Trophoblast cell (in vitro differentiated cells and primary cell): ENCODE results near the gene TP73.

Experiments used
- DNase-seq, 2 donors: peaks; one replicate each; pipeline ENCODE4 v3.0.0-alpha.2; 2016
- H2AFZ ChIP-seq: 2 replicates; pipeline ENCODE4 v1.6.1; 2013; ENCODE audit warnings: low read length, moderate library complexity, mild to moderate bottlenecking; ENCODE audit not compliant: insufficient read depth, poor library complexity
- H2AK5ac ChIP-seq: 2 replicates; pipeline ENCODE4 v1.6.1; 2013; ENCODE audit warnings: mild to moderate bottlenecking, low read length
- H2BK120ac ChIP-seq: 2 replicates; pipeline ENCODE4 v1.6.1; 2013; ENCODE audit warnings: low read length, mild to moderate bottlenecking, moderate library complexity; ENCODE audit not compliant: insufficient read depth, poor library complexity
- H2BK12ac ChIP-seq: 2 replicates; pipeline ENCODE4 v1.6.1; 2013; ENCODE audit warnings: mild to moderate bottlenecking, low read length, moderate library complexity
- H2BK5ac ChIP-seq: 2 replicates; pipeline ENCODE4 v1.6.1; 2013; ENCODE audit warnings: low read length, low read depth, moderate library complexity, mild to moderate bottlenecking; ENCODE audit not compliant: poor library complexity
- H3K14ac ChIP-seq: 2 replicates; pipeline ENCODE4 v1.6.1; 2013; ENCODE audit warnings: mild to moderate bottlenecking, low read length
- H3K18ac ChIP-seq: 2 replicates; pipeline ENCODE4 v1.6.1; 2013; ENCODE audit warnings: mild to moderate bottlenecking, low read length
- H3K23ac ChIP-seq: 2 replicates; pipeline ENCODE4 v1.6.1; 2013; ENCODE audit warnings: low read length
- H3K27ac ChIP-seq: 2 replicates; pipeline ENCODE4 v1.5.1; 2013; ENCODE audit warnings: low read depth, mild to moderate bottlenecking, inconsistent platforms, low read length, moderate library complexity
- H3K27me3 ChIP-seq: 2 replicates; pipeline ENCODE4 v1.6.1; 2013; ENCODE audit warnings: inconsistent platforms, mild to moderate bottlenecking, low read length, moderate library complexity; ENCODE audit not compliant: insufficient read depth
- H3K36me3 ChIP-seq, 2 experiments: 1 replicate in 1 of 2; 2 replicates in 1 of 2; pipeline ENCODE4 v1.6.1; 2013; ENCODE audit warnings: low read length in 2 of 2, mild to moderate bottlenecking in 2 of 2, moderate library complexity in 1 of 2; ENCODE audit not compliant: insufficient read depth in 2 of 2, control insufficient read depth in 1 of 2
- H3K4ac ChIP-seq: 2 replicates; pipeline ENCODE4 v1.6.1; 2013; ENCODE audit warnings: low read depth, mild to moderate bottlenecking, low read length, moderate library complexity
- H3K4me1 ChIP-seq, 2 experiments: 1 replicate in 1 of 2; 2 replicates in 1 of 2; pipeline ENCODE4 v1.6.1; 2013; ENCODE audit warnings: low read length in 2 of 2, mild to moderate bottlenecking in 2 of 2, moderate library complexity in 1 of 2; ENCODE audit not compliant: insufficient read depth in 2 of 2, control insufficient read depth in 1 of 2
- H3K4me2 ChIP-seq: 2 replicates; pipeline ENCODE4 v1.6.1; 2013; ENCODE audit warnings: inconsistent platforms, mild to moderate bottlenecking, low read length, moderate library complexity
- H3K4me3 ChIP-seq: 2 replicates; pipeline ENCODE4 v1.5.1; 2013; ENCODE audit warnings: mild to moderate bottlenecking, low read depth, low read length, inconsistent platforms
- H3K79me1 ChIP-seq: one replicate; pipeline ENCODE4 v1.6.1; 2013; ENCODE audit warnings: low read length
- H3K79me2 ChIP-seq: 2 replicates; pipeline ENCODE4 v1.6.1; 2013; ENCODE audit warnings: low read length, mild to moderate bottlenecking; ENCODE audit not compliant: control insufficient read depth, insufficient read depth, poor library complexity
- H3K9ac ChIP-seq: 2 replicates; pipeline ENCODE4 v1.6.1; 2013; ENCODE audit warnings: mild to moderate bottlenecking, low read length
- H3K9me3 ChIP-seq: 2 replicates; pipeline ENCODE4 v1.6.1; 2013; ENCODE audit warnings: low read depth, mild to moderate bottlenecking, control low read depth, inconsistent platforms, low read length; ENCODE audit not compliant: insufficient read depth
- H4K12ac ChIP-seq: 2 replicates; pipeline ENCODE4 v1.6.1; 2013; ENCODE audit warnings: low read depth, mild to moderate bottlenecking, low read length, moderate library complexity
- H4K8ac ChIP-seq: 2 replicates; pipeline ENCODE4 v1.6.1; 2013; ENCODE audit warnings: low read depth, mild to moderate bottlenecking, low read length, moderate library complexity
- H4K91ac ChIP-seq: one replicate; pipeline ENCODE4 v1.6.1; 2013; ENCODE audit warnings: low read depth, mild to moderate bottlenecking, low read length, moderate library complexity
- WGBS: extraction: QIAGEN DNeasy Blood & Tissue Kit; methylation state at CpG from one replicate; pipeline ENCODE4 v1.1.7; 2013; ENCODE audit warnings: missing lambda C conversion rate; ENCODE audit not compliant: insufficient read length, insufficient coverage; ENCODE audit errors: extremely low coverage; 5-methylcytosine and 5-hydroxymethylcytosine counted together

Gene TP73

GRCh38 chr1:3740752-3741151, 88.4 kb downstream of the TP73 start:
- Histone ChIP-seq H3K9ac (no peak overlapping the region), H3K27ac (no peak overlapping the region), H3K18ac (no peak overlapping the region), H4K12ac (no peak overlapping the region), H3K4me3 (no peak overlapping the region), H3K27me3 (no peaks in the 10 kb centered on the region), H3K79me1 (no peaks in the 10 kb centered on the region), H2AFZ (no peak overlapping the region), H3K4ac (no peak overlapping the region), H3K4me1 (no peaks in the 10 kb centered on the region), H3K79me2 (no peaks in the 10 kb centered on the region), H4K8ac (no peak overlapping the region), H3K9me3 (peaks cover 4% of the 10 kb centered on the region), H4K91ac (no peak overlapping the region), H2BK120ac (no peak overlapping the region), H3K36me3 (peaks cover 43 to 49% of the 10 kb centered on the region in 2 experiments), H3K14ac (no peak overlapping the region), H3K4me2 (no peak overlapping the region), H2BK5ac (no peak overlapping the region), H2BK12ac (no peak overlapping the region), H3K23ac (no peak overlapping the region), H2AK5ac (no peak overlapping the region)
- no CpG with 5 or more reads among the region's 13 CpGs for WGBS
- no peak for DNase-seq

- H3K4ac ChIP-seq = no peak overlapping the region
- no peak overlapping the region for H3K14ac ChIP-seq
- H3K9ac ChIP-seq = no peak overlapping the region
- H3K4me3 ChIP-seq = no peak overlapping the region
- no peak overlapping the region for H3K23ac ChIP-seq
- H3K4me2 ChIP-seq = no peak overlapping the region
- H3K79me2 ChIP-seq = peaks cover under 1% of the 10 kb centered on the region
- no peak overlapping the region for H2BK12ac ChIP-seq
- no peak overlapping the region for H4K12ac ChIP-seq
- no peak overlapping the region for H2AK5ac ChIP-seq
- H3K27ac ChIP-seq = no peak overlapping the region
- no peak overlapping the region for H2AFZ ChIP-seq
- no peak overlapping the region for H4K91ac ChIP-seq
- no peaks in the 10 kb centered on the region for H3K27me3 ChIP-seq
- H2BK120ac ChIP-seq = no peak overlapping the region
- no peak for DNase-seq
- no peaks in the 10 kb centered on the region for H3K79me1 ChIP-seq
- peaks cover 4% of the 10 kb centered on the region for H3K9me3 ChIP-seq
- WGBS = no CpG with 5 or more reads among the region's 22 CpGs
- no peak overlapping the region for H3K18ac ChIP-seq
- no peak overlapping the region for H4K8ac ChIP-seq
- peaks cover 38 to 42% of the 10 kb centered on the region in 2 experiments for H3K36me3 ChIP-seq
- no peak overlapping the region for H2BK5ac ChIP-seq
- peaks cover 3 to 8% of the 10 kb centered on the region in 2 experiments for H3K4me1 ChIP-seq
Measured at GRCh38 chr1:3741566-3742438, 89.5 kb downstream of the TP73 start.

- H3K9me3 ChIP-seq = peaks cover 4% of the 10 kb centered on the region
- no peak overlapping the region for H2AK5ac ChIP-seq
- peaks cover 3 to 9% of the 10 kb centered on the region in 2 experiments for H3K4me1 ChIP-seq
- H4K8ac ChIP-seq = no peak overlapping the region
- no peak overlapping the region for H2BK120ac ChIP-seq
- no peak overlapping the region for H3K9ac ChIP-seq
- H4K12ac ChIP-seq = no peak overlapping the region
- no peak for DNase-seq
- H2BK12ac ChIP-seq = no peak overlapping the region
- H3K23ac ChIP-seq = no peak overlapping the region
- H3K79me1 ChIP-seq = no peaks in the 10 kb centered on the region
- H3K79me2 ChIP-seq = peaks cover 3% of the 10 kb centered on the region
- no peak overlapping the region for H3K4me2 ChIP-seq
- no peak overlapping the region for H3K27ac ChIP-seq
- no peak overlapping the region for H3K4me3 ChIP-seq
- no peak overlapping the region for H3K14ac ChIP-seq
- H4K91ac ChIP-seq = no peak overlapping the region
- no peaks in the 10 kb centered on the region for H3K27me3 ChIP-seq
- WGBS = no CpG with 5 or more reads among the region's 24 CpGs
- H3K18ac ChIP-seq = no peak overlapping the region
- H3K4ac ChIP-seq = no peak overlapping the region
- H2BK5ac ChIP-seq = no peak overlapping the region
- peaks cover 36 to 38% of the 10 kb centered on the region in 2 experiments for H3K36me3 ChIP-seq
- H2AFZ ChIP-seq = no peak overlapping the region
Measured at GRCh38 chr1:3742439-3743298, 90.4 kb downstream of the TP73 start.

- Histone ChIP-seq H2AFZ (no peak overlapping the region), H3K4ac (no peak overlapping the region), H3K36me3 (peaks cover 30 to 31% of the 10 kb centered on the region in 2 experiments), H3K9ac (no peak overlapping the region), H3K27ac (no peak overlapping the region), H3K79me1 (no peaks in the 10 kb centered on the region), H2AK5ac (no peak overlapping the region), H4K12ac (no peak overlapping the region), H2BK5ac (no peak overlapping the region), H3K79me2 (peaks cover 3% of the 10 kb centered on the region), H3K4me3 (no peak overlapping the region), H4K8ac (no peak overlapping the region), H2BK120ac (no peak overlapping the region), H3K4me2 (no peak overlapping the region), H3K18ac (no peak overlapping the region), H3K4me1 (peaks cover 3 to 9% of the 10 kb centered on the region in 2 experiments), H4K91ac (no peak overlapping the region), H3K27me3 (no peaks in the 10 kb centered on the region), H3K14ac (no peak overlapping the region), H3K9me3 (peaks cover 4% of the 10 kb centered on the region), H3K23ac (no peak overlapping the region), H2BK12ac (no peak overlapping the region)
- WGBS = no CpG with 5 or more reads among the region's 4 CpGs
- DNase-seq = no peak
Measured at GRCh38 chr1:3743421-3743820, 91.1 kb downstream of the TP73 start.
